Stromal cell of bone marrow (primary cell): ENCODE data around the gene TMTC1.
A peak's percentile ranks its signal among the peaks of the same experiment; 100 is the strongest.

Source experiments
- DNase-seq: peaks from one replicate; pipeline ENCODE4 v3.0.0-alpha.2; 2012; ENCODE audit warnings: low read depth

Gene TMTC1

GRCh38 chr12:29531471-29531870 is 252.3 kb downstream of the TMTC1 start:
- no peak for DNase-seq

GRCh38 chr12:29530436-29530835 is 253.3 kb downstream of the TMTC1 start:
- DNase-seq = no peak

GRCh38 chr12:29528161-29528560 is 255.6 kb downstream of the TMTC1 start:
- no peak for DNase-seq

GRCh38 chr12:29521951-29522350 is 261.8 kb downstream of the TMTC1 start:
- no peak for DNase-seq

- peak; percentile 38 for DNase-seq
Measured at GRCh38 chr12:29519585-29520182, 264.1 kb downstream of the TMTC1 start.

GRCh38 chr12:29518407-29518806 is 265.3 kb downstream of the TMTC1 start:
- DNase-seq = no peak

- DNase-seq = no peak
Measured at GRCh38 chr12:29517264-29517663, 266.5 kb downstream of the TMTC1 start.

- no peak for DNase-seq
Measured at GRCh38 chr12:29516431-29516875, 267.3 kb downstream of the TMTC1 start.

GRCh38 chr12:29510591-29511185 is 273.1 kb downstream of the TMTC1 start:
- peak; percentile 13 for DNase-seq

- DNase-seq = no peak
Measured at GRCh38 chr12:29509503-29509902, 274.2 kb downstream of the TMTC1 start.

- no peak for DNase-seq
Measured at GRCh38 chr12:29508949-29509348, 274.8 kb downstream of the TMTC1 start.

- no peak for DNase-seq
Measured at GRCh38 chr12:29505122-29505521, 278.6 kb downstream of the TMTC1 start.

GRCh38 chr12:29503283-29503682 is 280.5 kb downstream of the TMTC1 start:
- no peak for DNase-seq

GRCh38 chr12:29499235-29499634 is 284.5 kb downstream of the TMTC1 start:
- DNase-seq = no peak

GRCh38 chr12:29497588-29497987 is 286.2 kb downstream of the TMTC1 start, which contains the start of gene OVCH1:
Gene OVCH1, minus strand, starts transcription at chr12:29497686. Its CDS starts 0 bp downstream, at chr12:29497686.
- no peak for DNase-seq

- no peak for DNase-seq
Measured at GRCh38 chr12:29492891-29493290, 290.9 kb downstream of the TMTC1 start.

GRCh38 chr12:29486972-29487371 is 296.8 kb downstream of the TMTC1 start:
- no peak for DNase-seq

GRCh38 chr12:29463198-29463597 is 320.5 kb downstream of the TMTC1 start:
- no peak for DNase-seq

GRCh38 chr12:29460082-29460481 is 323.7 kb downstream of the TMTC1 start:
- DNase-seq = no peak

GRCh38 chr12:29455087-29455486 is 328.7 kb downstream of the TMTC1 start:
- DNase-seq = no peak

- DNase-seq = no peak
Measured at GRCh38 chr12:29451888-29452287, 331.9 kb downstream of the TMTC1 start.
